Effector memory CD8-positive, alpha-beta T cell (primary cell): ENCODE measurements around the gene SLC16A8.

ENCODE experiments used
- ATAC-seq: fragments of 150-1000 bp; cut with Tn5 transposase; replicated peaks from 2 replicates; pipeline ENCODE4 v1.10.0; 2021; ENCODE audit warnings: mild to moderate bottlenecking, moderate library complexity
- DNase-seq, 3 experiments: peaks; one replicate each; pipeline ENCODE4 v3.0.0; 2021
- H3K27ac Mint-ChIP-seq, 2 donors: one replicate each; pipeline ENCODE4 v1.8.0; 2022; ENCODE audit warnings: mild to moderate bottlenecking in 2 of 2, mixed read lengths in 2 of 2, moderate library complexity in 2 of 2
- H3K27me3 Mint-ChIP-seq, 2 donors: one replicate each; pipeline ENCODE4 v1.8.0; 2022; ENCODE audit warnings: mixed read lengths in 2 of 2
- H3K36me3 Mint-ChIP-seq: one replicate; pipeline ENCODE4 v1.8.0; 2022; ENCODE audit warnings: mild to moderate bottlenecking, moderate library complexity, mixed read lengths; ENCODE audit not compliant: insufficient read depth
- H3K4me1 Mint-ChIP-seq, 2 donors: one replicate each; pipeline ENCODE4 v1.8.0; 2022; ENCODE audit warnings: low read depth in 2 of 2, mixed read lengths in 2 of 2
- H3K4me3 Mint-ChIP-seq, 2 donors: one replicate each; pipeline ENCODE4 v1.8.0; 2022; ENCODE audit warnings: mild to moderate bottlenecking in 2 of 2, mixed read lengths in 2 of 2, moderate library complexity in 2 of 2
- H3K9me3 Mint-ChIP-seq, 2 donors: one replicate each; pipeline ENCODE4 v1.8.0; 2022; ENCODE audit warnings: mixed read lengths in 2 of 2

Gene SLC16A8

DNA sequence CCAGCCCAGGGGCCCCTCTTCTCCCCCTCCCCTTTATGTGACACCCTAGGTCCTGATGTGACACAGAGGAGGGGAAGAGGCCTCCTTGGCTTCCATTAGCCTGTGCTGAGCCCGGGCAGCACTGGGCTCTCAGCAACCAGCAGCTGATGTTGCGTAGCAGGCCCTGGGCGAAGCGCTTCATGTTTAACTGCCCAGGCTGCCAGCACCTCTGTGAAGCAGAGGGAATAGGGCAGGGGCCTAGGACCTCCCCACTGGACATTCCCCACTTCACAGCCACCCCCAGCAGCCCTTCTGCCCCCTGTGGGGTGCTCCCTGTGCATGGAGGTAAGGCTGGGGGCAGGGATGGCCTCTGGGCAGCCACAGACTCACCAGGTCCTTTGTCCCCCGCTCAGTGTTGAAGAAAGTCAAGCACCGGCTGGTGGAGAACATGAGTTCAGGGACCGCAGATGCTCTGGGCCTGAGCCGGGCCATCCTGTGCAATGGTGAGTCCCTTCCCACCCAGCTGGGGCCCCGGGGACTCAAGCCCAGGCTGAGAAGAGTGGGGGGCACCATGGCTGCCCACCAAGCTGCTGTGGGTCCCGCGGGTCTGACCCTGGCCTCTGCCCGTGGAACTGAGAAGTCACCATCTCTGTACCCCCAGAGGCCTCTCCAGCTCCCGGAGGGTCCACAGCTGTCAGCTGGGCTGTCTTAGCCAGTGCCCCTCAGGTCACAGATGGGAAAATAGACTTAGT, 15.2 kb downstream of the SLC16A8 start:
- Mint-ChIP-seq H3K4me3 (no peak overlapping the region), H3K9me3 (no peaks in the 10 kb centered on the region), H3K27me3 (no peaks in the 10 kb centered on the region), H3K4me1 (peaks cover 0 to 2% of the 10 kb centered on the region in 2 donors), H3K27ac (no peak overlapping the region), H3K36me3 (peaks cover 22% of the 10 kb centered on the region)
- no peak for ATAC-seq
- no peak for DNase-seq

GRCh38 chr22:38067761-38068360, 16.1 kb downstream of the SLC16A8 start:
- Mint-ChIP-seq H3K4me3 (no peak overlapping the region), H3K27me3 (no peaks in the 10 kb centered on the region)

DNA sequence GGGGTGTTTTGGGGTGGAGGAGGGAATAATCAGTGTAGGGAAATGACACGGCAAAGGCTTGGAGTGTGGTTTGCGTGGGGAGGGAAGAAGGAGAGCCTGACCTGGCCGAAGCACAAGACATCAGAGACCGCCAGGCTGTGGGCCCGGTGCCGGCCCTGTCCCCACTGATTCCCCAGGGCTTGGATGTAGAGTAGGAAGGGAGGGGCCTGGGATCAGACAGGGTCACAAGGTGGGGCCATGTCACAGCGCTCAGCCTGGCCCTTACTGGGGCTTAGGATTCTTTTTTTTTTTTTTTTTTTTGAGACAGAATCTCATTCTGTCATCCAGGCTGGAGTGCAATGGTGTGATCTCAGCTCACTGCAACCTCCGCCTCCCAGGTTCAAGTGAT, 17.0 kb downstream of the SLC16A8 start:
- H3K9me3 Mint-ChIP-seq, result no peaks in the 10 kb centered on the region
- H3K27ac Mint-ChIP-seq, result no peak overlapping the region
- peaks cover 36% of the 10 kb centered on the region for H3K36me3 Mint-ChIP-seq
- H3K4me1 Mint-ChIP-seq, result peaks cover 0 to 2% of the 10 kb centered on the region in 2 donors
- ATAC-seq (no peak), DNase-seq (no peak)
- no peak overlapping the region for H3K4me3 Mint-ChIP-seq
- no peaks in the 10 kb centered on the region for H3K27me3 Mint-ChIP-seq

More at GRCh38 chr22:38067761-38068360, 16.1 kb downstream of the SLC16A8 start:
- Mint-ChIP-seq H3K36me3 (peaks cover 30% of the 10 kb centered on the region), H3K27ac (no peak overlapping the region), H3K4me1 (peaks cover 0 to 2% of the 10 kb centered on the region in 2 donors), H3K9me3 (no peaks in the 10 kb centered on the region)
- DNase-seq (no peak), ATAC-seq (no peak)

DNA sequence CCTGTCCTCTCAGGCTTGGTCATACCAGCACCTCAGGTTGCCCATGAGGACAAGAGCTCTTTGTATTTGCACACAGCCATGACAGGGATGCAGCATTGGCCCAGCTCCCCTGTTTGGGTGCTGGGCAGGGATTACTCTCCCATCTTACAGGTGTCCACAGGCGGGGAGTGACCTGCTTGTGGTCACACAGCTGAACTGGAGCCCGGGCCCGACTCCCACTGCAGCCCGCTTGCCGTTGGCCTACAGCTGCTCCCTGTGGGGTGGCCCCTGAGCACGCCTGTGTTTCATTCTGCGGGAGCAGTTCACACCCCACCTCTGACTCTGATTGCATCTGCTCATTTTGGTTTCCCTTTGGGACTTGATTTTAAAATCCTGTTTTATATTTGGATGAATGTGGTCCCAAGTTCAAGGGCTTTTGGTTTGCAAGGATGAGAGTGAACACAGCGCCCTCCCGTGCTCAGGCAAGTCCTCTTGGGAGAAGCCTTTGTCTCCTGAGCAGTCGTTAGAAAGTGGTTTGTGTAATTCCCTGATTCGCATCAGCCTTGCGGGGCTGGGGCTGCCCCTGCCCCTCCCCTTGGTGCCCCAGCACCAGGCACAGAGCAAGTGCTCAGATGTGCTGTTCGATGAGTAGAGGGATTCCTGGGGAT, 17.5 kb downstream of the SLC16A8 start:
- Mint-ChIP-seq H3K27ac (no peak overlapping the region), H3K27me3 (no peaks in the 10 kb centered on the region), H3K36me3 (peaks cover 41% of the 10 kb centered on the region), H3K4me1 (peaks cover 0 to 4% of the 10 kb centered on the region in 2 donors), H3K4me3 (no peak overlapping the region), H3K9me3 (no peaks in the 10 kb centered on the region)
- no peak for DNase-seq
- no peak for ATAC-seq

- Mint-ChIP-seq H3K9me3 (no peaks in the 10 kb centered on the region), H3K36me3 (peaks cover 42% of the 10 kb centered on the region), H3K27ac (no peak overlapping the region), H3K4me3 (no peak overlapping the region), H3K27me3 (no peaks in the 10 kb centered on the region), H3K4me1 (peaks cover 0 to 4% of the 10 kb centered on the region in 2 donors)
- ATAC-seq (no peak), DNase-seq (no peak)
These were observed 18.4 kb downstream of the SLC16A8 start for GRCh38 chr22:38065539-38065938.

DNA sequence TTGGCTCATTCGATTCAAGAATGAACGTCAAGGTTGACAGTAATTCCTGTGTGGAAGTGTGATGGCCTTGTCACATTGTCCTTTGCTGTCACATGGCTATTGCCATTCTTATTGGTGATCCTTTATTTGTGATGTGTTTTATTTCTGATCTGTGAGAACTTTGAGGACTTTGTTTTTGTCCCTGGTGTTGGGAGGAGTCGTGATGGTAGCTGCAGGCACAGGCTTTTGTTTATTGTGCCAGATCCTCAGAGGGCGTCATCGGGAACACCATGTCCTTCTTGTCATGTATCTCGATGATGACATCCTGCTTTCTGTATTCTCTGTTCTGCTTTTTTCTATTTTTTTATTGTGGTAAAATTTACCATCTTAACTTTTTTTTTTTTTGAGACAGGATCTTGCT, 21.2 kb downstream of the SLC16A8 start:
- ATAC-seq, result no peak
- no peak overlapping the region for H3K27ac Mint-ChIP-seq
- H3K27me3 Mint-ChIP-seq, result no peaks in the 10 kb centered on the region
- peaks cover 2 to 10% of the 10 kb centered on the region in 2 donors for H3K4me1 Mint-ChIP-seq
- no peaks in the 10 kb centered on the region for H3K9me3 Mint-ChIP-seq
- H3K36me3 Mint-ChIP-seq, result peaks cover 42% of the 10 kb centered on the region
- no peak overlapping the region for H3K4me3 Mint-ChIP-seq
- DNase-seq, result no peak

DNA sequence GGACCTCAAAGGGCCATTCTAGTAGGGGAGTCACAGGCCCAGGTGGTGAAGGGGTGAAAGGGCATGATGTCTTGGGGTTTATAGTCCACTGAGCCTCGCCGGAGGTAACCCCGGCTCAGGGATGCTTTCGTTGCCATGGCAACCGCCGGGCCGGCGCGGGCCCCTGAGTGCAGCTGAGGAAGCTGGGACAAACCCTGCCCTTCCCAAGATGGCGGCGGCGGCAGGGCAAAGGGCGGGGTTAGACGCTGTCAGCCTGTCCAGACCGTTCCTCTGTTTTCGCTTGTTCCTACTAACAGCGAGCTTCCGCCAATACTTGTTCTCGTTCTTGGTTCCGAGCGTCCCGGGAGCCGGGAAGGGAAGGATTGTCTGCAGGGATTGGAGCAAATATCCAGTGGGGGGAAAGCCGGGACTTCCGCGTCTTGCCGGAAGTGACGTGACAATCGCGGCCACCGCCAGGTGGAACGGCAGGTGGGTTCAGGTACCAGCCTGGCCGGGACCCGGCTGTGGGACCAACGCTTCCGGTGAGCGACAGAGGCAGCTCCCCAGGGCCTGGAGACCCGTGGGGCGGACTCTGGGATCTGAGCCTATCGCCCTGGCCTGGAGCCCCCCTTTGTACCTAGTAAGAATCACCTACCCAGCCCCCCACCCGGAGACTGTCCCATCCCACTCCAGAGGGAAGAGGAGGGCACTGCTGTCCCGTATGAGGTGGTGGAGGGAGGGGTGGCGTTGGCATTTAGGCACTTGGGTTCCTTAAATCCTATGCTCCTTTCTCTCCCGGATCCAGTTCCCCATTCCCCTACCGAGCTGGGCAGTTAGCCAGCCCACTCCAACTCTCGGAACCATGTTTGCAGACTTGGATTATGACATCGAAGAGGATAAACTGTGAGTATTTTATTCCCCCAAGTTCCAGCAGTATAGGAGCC, 26.8 kb downstream of the SLC16A8 start, which contains the start of gene PICK1:
Gene PICK1 (plus strand): TSS at position 436 of the 923 bp plus-strand sequence. CDS start 406 bp downstream, at position 842.
- Mint-ChIP-seq H3K4me3 (peak within 1 kb of the TSS; percentile 93 to 94), H3K27me3 (no peaks in the 10 kb centered on the region), H3K36me3 (peaks cover 30% of the 10 kb centered on the region), H3K27ac (peak within 1 kb of the TSS; percentile 99), H3K4me1 (peaks cover 12 to 21% of the 10 kb centered on the region in 2 donors), H3K9me3 (no peaks in the 10 kb centered on the region)
- ATAC-seq, result peak; percentile 86
- DNase-seq, result peak; percentile 72 to 78 (median 75)

GRCh38 chr22:38051900-38052862, 31.8 kb downstream of the SLC16A8 start:
- DNase-seq (peak; percentile 72 to 77 (median 73)), ATAC-seq (peak; percentile 74)
- H3K27me3 Mint-ChIP-seq, result peaks cover 0 to 9% of the 10 kb centered on the region in 2 donors
- peaks cover 13% of the 10 kb centered on the region for H3K36me3 Mint-ChIP-seq
- H3K4me3 Mint-ChIP-seq, result no peak overlapping the region
- H3K9me3 Mint-ChIP-seq, result no peaks in the 10 kb centered on the region
- H3K27ac Mint-ChIP-seq, result no peak overlapping the region
- H3K4me1 Mint-ChIP-seq, result peaks cover 6 to 12% of the 10 kb centered on the region in 2 donors

- no peaks in the 10 kb centered on the region for H3K9me3 Mint-ChIP-seq
- H3K4me1 Mint-ChIP-seq, result peaks cover 0 to 6% of the 10 kb centered on the region in 2 donors
- H3K27me3 Mint-ChIP-seq, result peaks cover 0 to 17% of the 10 kb centered on the region in 2 donors
- no peak overlapping the region for H3K27ac Mint-ChIP-seq
- ATAC-seq (no peak), DNase-seq (no peak)
- no peak overlapping the region for H3K4me3 Mint-ChIP-seq
- H3K36me3 Mint-ChIP-seq, result peaks cover 4% of the 10 kb centered on the region
These were observed 32.7 kb downstream of the SLC16A8 start for GRCh38 chr22:38051261-38051660.

GRCh38 chr22:38050720-38051119, 33.3 kb downstream of the SLC16A8 start:
- H3K4me1 Mint-ChIP-seq, result peaks cover 0 to 6% of the 10 kb centered on the region in 2 donors
- no peak overlapping the region for H3K4me3 Mint-ChIP-seq
- H3K36me3 Mint-ChIP-seq, result peaks cover 2% of the 10 kb centered on the region
- ATAC-seq (no peak), DNase-seq (no peak)
- H3K27me3 Mint-ChIP-seq, result peaks cover 0 to 23% of the 10 kb centered on the region in 2 donors
- H3K9me3 Mint-ChIP-seq, result no peaks in the 10 kb centered on the region
- no peak overlapping the region for H3K27ac Mint-ChIP-seq

GRCh38 chr22:38049812-38050619, 34.0 kb downstream of the SLC16A8 start:
- Mint-ChIP-seq H3K27me3 (peaks cover 0 to 25% of the 10 kb centered on the region in 2 donors), H3K4me1 (peaks cover 0 to 6% of the 10 kb centered on the region in 2 donors), H3K4me3 (no peak overlapping the region), H3K36me3 (no peaks in the 10 kb centered on the region), H3K27ac (no peak overlapping the region), H3K9me3 (no peaks in the 10 kb centered on the region)
- ATAC-seq (no peak), DNase-seq (no peak)
